Spinal cord (tissue), 10 donors: Measurements from ENCODE around the gene AP2M1. TPM values are rescaled to one million over a fixed set of nuclear protein-coding genes. Genes with fewer than 3 reads are reported as not detected.

Experiments
- DNase-seq, 6 donors: peaks; one replicate each; pipeline versions ENCODE4 v3.0.0 to v3.0.0-alpha.2; 2013 to 2015; ENCODE audit warnings: low spot score in 6 of 6, low read depth in 4 of 6
- H3K27ac ChIP-seq: one replicate; pipeline ENCODE4 v1.5.1; 2013; ENCODE audit warnings: low read depth, low read length, control low read depth
- H3K27me3 ChIP-seq: one replicate; pipeline ENCODE4 v1.6.1; 2013; ENCODE audit warnings: low read length; ENCODE audit not compliant: control insufficient read depth, insufficient read depth
- H3K36me3 ChIP-seq: one replicate; pipeline ENCODE4 v1.6.1; 2013; ENCODE audit warnings: low read length; ENCODE audit not compliant: control insufficient read depth, insufficient read depth
- H3K4me1 ChIP-seq: one replicate; pipeline ENCODE4 v1.6.1; 2013; ENCODE audit warnings: low read length; ENCODE audit not compliant: control insufficient read depth, insufficient read depth
- H3K4me3 ChIP-seq: one replicate; pipeline ENCODE4 v1.5.1; 2013; ENCODE audit warnings: low read depth, low read length, control low read depth
- H3K9me3 ChIP-seq: one replicate; pipeline ENCODE4 v1.6.1; 2013; ENCODE audit warnings: low read length; ENCODE audit not compliant: control insufficient read depth, insufficient read depth
- WGBS: methylation state at CpG from one replicate; pipeline ENCODE4 v1.1.5; 2013; ENCODE audit warnings: missing lambda C conversion rate; ENCODE audit not compliant: insufficient coverage; 5-methylcytosine and 5-hydroxymethylcytosine counted together
- polyA plus RNA-seq, 2 donors: library from polyadenylated mRNA; unstranded; fragments of 120-200 nt; gene quantifications; one replicate each; pipeline ENCODE4 v1.2.1, GENCODE V29; 2013; ENCODE audit not compliant: insufficient read length in 2 of 2
- total RNA-seq, 2 donors: library from RNA; depleted of rRNA in 1 of 2; stranded (reverse); fragments of 120-200 nt in 1 of 2; fragments of >200 nt in 1 of 2; gene quantifications; one replicate each; pipeline versions ENCODE4 v1.2.3 to v1.2.4, GENCODE V29; 2013 to 2014
- donor health status: healthy.

The AP2M1 gene
- total and polyA plus RNA-seq, 4 donors = 293 to 556 (median 415) TPM

- no peak overlapping the region for H3K27ac ChIP-seq
These were observed 34.7 kb downstream of the AP2M1 start for GRCh38 chr3:184209146-184209923.

GRCh38 chr3:184211297-184211696, 36.6 kb downstream of the AP2M1 start:
- Histone ChIP-seq H3K4me1 (no peaks in the 10 kb centered on the region), H3K4me3 (no peak overlapping the region), H3K27ac (no peak overlapping the region), H3K9me3 (no peaks in the 10 kb centered on the region), H3K27me3 (peaks cover 4% of the 10 kb centered on the region), H3K36me3 (no peaks in the 10 kb centered on the region)
- no peak for DNase-seq
- WGBS = no CpG with 5 or more reads among the region's 5 CpGs

More at GRCh38 chr3:184209146-184209923, 34.7 kb downstream of the AP2M1 start:
- H3K9me3 ChIP-seq = no peaks in the 10 kb centered on the region
- no peak overlapping the region for H3K4me3 ChIP-seq
- WGBS = 81% methylated on average over 10 of the region's 11 CpGs
- peaks cover 4% of the 10 kb centered on the region for H3K27me3 ChIP-seq
- no peak for DNase-seq
- no peaks in the 10 kb centered on the region for H3K4me1 ChIP-seq
- H3K36me3 ChIP-seq = no peaks in the 10 kb centered on the region

GRCh38 chr3:184211718-184212117, 37.1 kb downstream of the AP2M1 start:
- Histone ChIP-seq H3K36me3 (no peaks in the 10 kb centered on the region), H3K4me3 (no peak overlapping the region), H3K27ac (no peak overlapping the region), H3K4me1 (no peaks in the 10 kb centered on the region), H3K27me3 (peaks cover 2% of the 10 kb centered on the region), H3K9me3 (no peaks in the 10 kb centered on the region)
- no CpG with 5 or more reads among the region's 5 CpGs for WGBS
- no peak for DNase-seq

GRCh38 chr3:184218814-184219213, 44.2 kb downstream of the AP2M1 start:
- H3K4me1 ChIP-seq = no peaks in the 10 kb centered on the region
- WGBS = no CpG with 5 or more reads among the region's 4 CpGs
- no peak for DNase-seq
- no peaks in the 10 kb centered on the region for H3K36me3 ChIP-seq
- H3K27me3 ChIP-seq = no peaks in the 10 kb centered on the region
- H3K4me3 ChIP-seq = no peak overlapping the region
- H3K9me3 ChIP-seq = no peaks in the 10 kb centered on the region
- H3K27ac ChIP-seq = no peak overlapping the region

- no peak for DNase-seq
- H3K9me3 ChIP-seq = no peaks in the 10 kb centered on the region
- no peak overlapping the region for H3K27ac ChIP-seq
- WGBS = no CpG with 5 or more reads among the region's 3 CpGs
- no peak overlapping the region for H3K4me3 ChIP-seq
- no peaks in the 10 kb centered on the region for H3K4me1 ChIP-seq
- H3K36me3 ChIP-seq = no peaks in the 10 kb centered on the region
- H3K27me3 ChIP-seq = peaks cover 3% of the 10 kb centered on the region
These were observed 47.9 kb downstream of the AP2M1 start for GRCh38 chr3:184222521-184222920.

- Histone ChIP-seq H3K9me3 (no peaks in the 10 kb centered on the region), H3K27ac (no peak overlapping the region), H3K4me1 (peaks cover 8% of the 10 kb centered on the region), H3K36me3 (no peaks in the 10 kb centered on the region), H3K27me3 (peaks cover 7% of the 10 kb centered on the region), H3K4me3 (no peak overlapping the region)
- no peak for DNase-seq
- WGBS = 71% methylated on average over 2 of the region's 3 CpGs
These were observed 49.3 kb downstream of the AP2M1 start for GRCh38 chr3:184223946-184224345.

- no peak for DNase-seq
- Histone ChIP-seq H3K27me3 (peaks cover 31% of the 10 kb centered on the region), H3K27ac (no peak overlapping the region), H3K9me3 (no peaks in the 10 kb centered on the region), H3K4me1 (peaks cover 29% of the 10 kb centered on the region), H3K36me3 (no peaks in the 10 kb centered on the region), H3K4me3 (no peak overlapping the region)
- 31% methylated on average over 1 of the region's 2 CpGs for WGBS
These were observed 52.9 kb downstream of the AP2M1 start for GRCh38 chr3:184227481-184227935.

DNA sequence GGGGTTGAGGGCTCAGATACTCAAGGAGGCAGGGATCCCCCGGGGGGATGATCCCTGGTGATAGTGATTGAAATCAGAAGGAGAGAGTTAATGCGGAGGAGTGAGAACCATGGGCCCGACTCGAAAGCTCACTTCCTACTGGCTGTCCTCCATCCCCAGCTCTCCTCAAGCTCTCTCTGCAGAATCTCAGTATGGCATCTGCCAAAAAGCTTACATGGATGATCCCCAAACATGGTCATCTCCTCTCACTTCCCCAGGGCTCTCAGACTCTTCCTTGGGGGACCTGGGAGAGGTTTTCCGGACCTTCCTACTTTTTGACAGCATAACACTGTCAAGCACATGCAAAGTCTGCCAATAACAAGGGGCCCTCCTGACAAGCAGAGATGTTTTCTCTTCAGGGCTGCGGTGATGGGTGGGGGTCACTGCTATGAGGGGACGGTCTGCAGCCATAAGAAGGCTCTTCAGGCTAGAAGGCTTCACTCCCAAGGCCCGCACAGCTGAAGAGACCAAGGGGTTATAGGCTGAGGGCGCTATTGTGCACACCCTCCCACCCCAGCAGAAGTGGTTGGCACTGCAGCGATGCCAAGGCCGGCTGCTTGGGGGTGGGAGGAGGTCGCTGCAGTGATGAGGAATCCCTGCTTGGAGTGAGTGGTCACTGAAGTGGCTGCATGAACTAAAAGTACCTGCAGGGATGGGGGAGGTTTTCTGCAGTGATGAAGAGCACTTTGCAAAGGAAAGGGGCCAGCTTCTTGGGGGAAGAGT, 53.9 kb downstream of the AP2M1 start:
- Histone ChIP-seq H3K9me3 (no peaks in the 10 kb centered on the region), H3K27ac (no peak overlapping the region), H3K4me1 (peaks cover 29% of the 10 kb centered on the region), H3K4me3 (no peak overlapping the region), H3K36me3 (peaks cover 6% of the 10 kb centered on the region), H3K27me3 (peaks cover 31% of the 10 kb centered on the region)
- peak in 1 of 6 donors; percentile 50 for DNase-seq
- 43% methylated on average over 5 of the region's 12 CpGs for WGBS

GRCh38 chr3:184229394-184230080, 54.9 kb downstream of the AP2M1 start, which contains the start of gene VWA5B2:
Gene VWA5B2 (plus strand): TSS chr3:184229585. CDS start chr3:184230529, 944 bp downstream.
- Histone ChIP-seq H3K4me1 (peaks cover 31% of the 10 kb centered on the region), H3K36me3 (peaks cover 9% of the 10 kb centered on the region), H3K9me3 (no peaks in the 10 kb centered on the region), H3K27ac (no peak within 1 kb of the TSS), H3K27me3 (peaks cover 31% of the 10 kb centered on the region), H3K4me3 (peak within 1 kb of the TSS; percentile 42)
- DNase-seq = peak in 3 of 6 donors; percentile 46 to 89 (median 81)
- under 1% methylated on average over 60 of the region's 66 CpGs for WGBS
